ENCODE results near the gene ZNF668. TPM values are rescaled to one million over a fixed set of nuclear protein-coding genes. Genes with fewer than 3 reads are reported as not detected.

The ZNF668 gene
- total RNA-seq, 4 donors from 2014 or later, result 7.3 to 10.7 (median 7.6) TPM

DNA sequence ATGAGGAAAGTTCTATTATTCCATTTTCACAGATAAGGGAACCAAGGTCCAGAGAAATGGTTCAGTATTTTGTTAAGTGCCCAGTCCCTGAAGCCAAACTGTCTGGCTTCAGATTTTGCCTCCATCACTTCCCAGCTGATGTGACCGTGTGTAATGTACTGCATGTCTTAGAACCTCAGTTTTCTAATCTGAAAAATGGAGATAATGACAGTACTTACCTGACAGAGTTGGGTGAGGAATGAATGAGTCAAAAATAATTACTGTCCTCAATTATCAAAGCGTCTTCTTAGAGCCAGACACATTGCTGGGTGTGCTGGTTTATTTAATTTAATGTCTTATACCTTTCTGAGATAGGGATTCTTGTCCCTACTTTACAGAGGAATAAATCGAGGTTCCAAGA is 6.7 kb downstream of the ZNF668 start:
- TF ChIP-seq, protein P1, sequence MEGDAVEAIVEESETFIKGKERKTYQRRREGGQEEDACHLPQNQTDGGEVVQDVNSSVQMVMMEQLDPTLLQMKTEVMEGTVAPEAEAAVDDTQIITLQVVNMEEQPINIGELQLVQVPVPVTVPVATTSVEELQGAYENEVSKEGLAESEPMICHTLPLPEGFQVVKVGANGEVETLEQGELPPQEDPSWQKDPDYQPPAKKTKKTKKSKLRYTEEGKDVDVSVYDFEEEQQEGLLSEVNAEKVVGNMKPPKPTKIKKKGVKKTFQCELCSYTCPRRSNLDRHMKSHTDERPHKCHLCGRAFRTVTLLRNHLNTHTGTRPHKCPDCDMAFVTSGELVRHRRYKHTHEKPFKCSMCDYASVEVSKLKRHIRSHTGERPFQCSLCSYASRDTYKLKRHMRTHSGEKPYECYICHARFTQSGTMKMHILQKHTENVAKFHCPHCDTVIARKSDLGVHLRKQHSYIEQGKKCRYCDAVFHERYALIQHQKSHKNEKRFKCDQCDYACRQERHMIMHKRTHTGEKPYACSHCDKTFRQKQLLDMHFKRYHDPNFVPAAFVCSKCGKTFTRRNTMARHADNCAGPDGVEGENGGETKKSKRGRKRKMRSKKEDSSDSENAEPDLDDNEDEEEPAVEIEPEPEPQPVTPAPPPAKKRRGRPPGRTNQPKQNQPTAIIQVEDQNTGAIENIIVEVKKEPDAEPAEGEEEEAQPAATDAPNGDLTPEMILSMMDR (IDR thresholded peaks at IDR 0.05; ENCODE audit: low read depth), result no peak

DNA sequence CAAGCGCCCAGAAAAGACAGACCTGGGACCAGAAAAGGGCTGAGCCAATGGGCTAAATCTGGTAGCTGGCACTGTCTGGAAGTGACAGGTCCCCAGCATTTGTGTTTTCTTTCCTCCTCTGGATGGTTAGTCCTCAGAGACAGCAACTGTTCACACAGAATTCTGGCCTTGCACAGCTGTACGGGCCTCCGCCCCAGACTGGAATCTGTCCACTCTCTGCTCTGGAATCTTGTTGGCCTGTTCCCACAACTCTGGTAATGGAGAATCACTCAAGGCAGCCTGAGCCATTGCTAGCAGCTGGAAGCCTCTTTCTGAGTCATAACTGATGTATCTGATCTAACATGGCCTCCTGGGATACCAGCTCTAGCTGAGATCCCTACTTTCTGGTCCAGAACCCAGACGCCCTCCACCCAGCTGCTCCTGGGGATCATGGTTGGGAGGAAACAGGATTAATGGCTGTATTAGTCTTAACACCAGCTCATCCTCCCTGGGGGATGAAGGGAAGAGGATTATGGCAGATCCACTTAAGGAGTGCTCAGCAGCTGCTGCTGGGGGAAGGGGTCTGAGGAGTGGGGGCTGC is 9.1 kb downstream of the ZNF668 start:
- TF ChIP-seq, protein P1 (IDR thresholded peaks at IDR 0.05; ENCODE audit: low read depth), result no peak

DNA sequence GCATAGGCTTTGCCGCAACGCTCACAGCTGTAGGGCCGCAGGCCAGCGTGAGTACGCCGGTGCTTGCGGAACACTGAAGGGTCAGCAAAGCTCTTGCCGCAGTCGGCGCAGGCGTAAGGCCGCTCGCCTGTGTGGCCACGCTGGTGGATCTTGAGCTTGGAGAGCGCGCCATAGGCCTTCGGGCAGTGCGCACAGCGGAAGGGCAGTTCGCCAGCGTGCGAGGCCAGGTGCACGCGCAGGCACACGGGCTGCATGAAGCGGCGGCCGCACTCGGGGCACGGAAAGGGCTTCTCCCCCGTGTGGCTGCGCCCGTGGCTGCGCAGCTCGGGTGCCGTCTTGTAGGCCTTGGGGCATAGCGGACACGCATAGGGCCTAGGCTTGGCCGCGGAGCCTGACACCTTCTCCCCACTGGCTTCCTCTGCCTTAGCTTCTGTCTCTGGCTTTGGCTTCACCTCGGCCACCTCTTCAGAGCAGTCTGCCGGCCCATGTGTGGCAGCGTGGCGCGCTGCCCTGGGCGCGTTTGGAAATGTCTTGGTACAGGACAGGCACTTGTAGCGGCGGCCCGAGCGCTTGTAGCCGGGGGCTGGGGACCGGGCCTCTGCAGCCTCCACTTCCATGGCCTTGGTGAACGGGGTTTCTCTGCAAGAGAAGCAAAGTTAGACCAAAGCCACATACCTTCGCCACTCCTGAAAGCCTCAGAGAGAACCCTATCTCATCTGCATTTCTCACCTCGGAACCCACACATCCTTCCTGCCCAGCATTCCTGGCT is 10.0 kb downstream of the ZNF668 start:
- TF ChIP-seq, protein P1 (IDR thresholded peaks at IDR 0.05; ENCODE audit: low read depth), result no peak

DNA sequence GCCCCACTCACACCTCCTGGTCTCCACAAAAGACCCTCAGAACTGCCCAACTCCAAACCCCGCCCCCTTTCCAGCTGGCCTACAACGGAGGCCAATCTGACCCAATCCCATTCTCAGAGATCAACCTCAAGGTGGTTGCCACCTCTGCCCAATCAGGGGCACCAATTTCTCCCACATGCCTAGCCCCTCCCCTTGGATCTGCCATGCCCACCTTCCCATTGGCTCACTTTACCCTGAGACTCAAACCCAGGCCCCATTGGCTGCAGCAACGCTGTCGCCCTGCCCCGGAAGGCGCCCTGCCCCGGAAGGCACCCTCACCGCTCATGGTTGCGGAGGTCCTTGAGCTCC is 10.6 kb downstream of the ZNF668 start:
- TF ChIP-seq, protein P1 (IDR thresholded peaks at IDR 0.05; ENCODE audit: low read depth), result no peak

DNA sequence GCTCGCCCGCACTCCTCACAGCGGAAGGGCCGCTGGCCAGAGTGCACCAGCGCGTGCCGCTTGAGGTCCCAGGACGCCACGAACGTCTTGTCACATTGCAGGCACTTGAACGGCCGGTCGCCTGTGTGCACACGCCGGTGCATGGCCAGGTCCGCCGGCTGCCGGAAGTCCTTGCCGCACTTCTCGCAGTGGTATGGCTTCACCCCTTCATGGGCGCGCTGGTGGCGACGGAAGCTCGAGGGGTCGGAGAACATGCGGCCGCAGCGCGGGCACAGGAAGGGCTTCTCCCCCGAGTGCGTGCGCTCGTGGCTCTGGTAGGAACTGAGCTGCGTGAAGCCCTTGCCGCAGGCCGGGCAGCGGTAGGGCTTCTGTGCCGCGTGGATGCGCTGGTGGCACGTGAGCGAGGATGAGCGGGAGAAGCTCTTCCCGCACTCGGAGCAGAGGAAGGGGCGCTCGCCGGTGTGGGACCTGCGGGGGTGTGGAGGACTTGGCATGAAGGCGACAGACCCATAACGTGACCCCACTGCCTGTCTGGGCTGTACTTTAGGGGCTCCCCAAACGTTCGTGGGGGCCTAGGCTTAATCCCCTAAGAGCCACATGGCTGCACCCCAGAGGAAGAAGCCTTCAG is 12.1 kb downstream of the ZNF668 start:
- TF ChIP-seq, protein P1 (IDR thresholded peaks at IDR 0.05; ENCODE audit: low read depth), result no peak

DNA sequence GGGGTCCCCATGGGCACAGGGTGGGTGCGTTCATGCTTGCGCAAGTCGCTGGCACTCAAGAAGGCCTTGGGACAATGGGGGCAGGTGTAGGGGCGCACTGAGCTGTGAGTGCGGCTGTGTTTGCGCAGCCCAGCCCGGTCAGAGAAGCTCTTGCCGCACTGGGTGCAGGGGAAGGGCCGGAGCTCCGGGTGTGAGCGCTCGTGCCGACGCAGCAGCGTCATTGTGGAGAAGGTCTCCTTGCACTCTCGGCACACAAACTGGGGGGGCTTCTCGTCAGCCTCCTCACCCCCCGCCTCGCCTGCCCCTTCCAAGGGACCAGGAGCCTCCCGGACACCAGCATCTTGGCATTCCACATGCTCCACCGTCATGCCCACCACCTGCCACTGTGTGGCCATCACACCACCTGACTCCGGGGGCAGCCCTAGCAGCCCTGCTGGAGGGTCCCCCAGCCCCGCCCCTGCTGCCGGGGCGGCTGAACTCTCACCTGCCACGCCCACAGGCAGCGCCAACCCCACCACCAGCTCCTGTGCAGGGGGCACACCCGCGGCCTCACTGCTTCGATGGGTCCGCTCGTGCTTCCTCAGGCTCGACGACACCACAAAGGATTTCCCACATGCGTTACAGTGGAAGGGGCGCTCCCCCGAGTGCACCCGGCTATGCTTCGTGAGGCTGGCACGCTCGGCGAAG is 12.8 kb downstream of the ZNF668 start:
- TF ChIP-seq, protein P1 (IDR thresholded peaks at IDR 0.05; ENCODE audit: low read depth), result no peak

DNA sequence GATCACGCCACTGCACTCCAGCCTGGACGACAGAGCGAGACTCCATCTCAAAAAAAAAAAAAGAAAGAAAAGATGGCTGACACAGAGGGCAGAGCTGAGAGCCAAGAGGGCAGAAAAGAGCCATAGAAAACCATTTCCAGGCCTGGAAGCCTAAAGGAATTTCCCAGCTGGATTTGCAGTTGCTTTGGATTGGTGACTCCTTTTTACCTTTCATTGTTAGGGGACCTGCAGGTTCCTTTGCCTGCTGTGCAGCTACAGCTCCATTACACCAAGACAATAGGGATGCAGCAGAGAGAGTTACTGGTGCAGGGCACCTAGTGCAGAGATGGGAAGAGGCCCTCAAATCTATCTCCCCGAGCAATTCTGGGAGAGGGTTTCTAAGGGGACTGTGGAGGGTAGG is 18.4 kb downstream of the ZNF668 start:
- TF ChIP-seq, protein P1 (IDR thresholded peaks at IDR 0.05; ENCODE audit: low read depth), result no peak
